SK-N-MC (cell line): ENCODE results near the gene KRT82.

ENCODE experiments used
- DNase-seq: peaks from one replicate; pipeline ENCODE4 v3.0.0-alpha.2; 2011; ENCODE audit warnings: low read depth, low spot score
- H3K27ac ChIP-seq: fragments of 200-600 bp; sonication (generic); 2 replicates; pipeline ENCODE4 v1.5.1; 2016; ENCODE audit warnings: mixed run types
- H3K36me3 ChIP-seq: fragments of 200-600 bp; sonication (generic); 2 replicates; pipeline ENCODE4 v1.6.1; 2017; ENCODE audit warnings: antibody characterized with exemption, low read length, mixed read lengths; ENCODE audit not compliant: insufficient read depth
- H3K4me3 ChIP-seq: fragments of 200-600 bp; sonication (generic); 2 replicates; pipeline ENCODE4 v1.5.1; 2016
- H3K9ac ChIP-seq: fragments of 200-600 bp; sonication (generic); 2 replicates; pipeline ENCODE4 v1.8.0; 2017; ENCODE audit warnings: mixed run types, mixed read lengths; ENCODE audit not compliant: insufficient read length
- H3K9me3 ChIP-seq: fragments of 200-600 bp; sonication (generic); 2 replicates; pipeline ENCODE4 v1.6.1; 2017; ENCODE audit warnings: low read depth, mild to moderate bottlenecking, antibody characterized with exemption, low read length, moderate library complexity, mixed read lengths
- EZH2 ChIP-seq: fragments of 200-600 bp; sonication (generic); IDR thresholded peaks from one replicate; pipeline ENCODE4 v1.6.1; 2017; ENCODE audit warnings: antibody characterized with exemption
- FOXP2 ChIP-seq: optimal IDR thresholded peaks from 2 replicates; pipeline ENCODE3; 2011; ENCODE audit warnings: mild to moderate bottlenecking, moderate library complexity; ENCODE audit not compliant: insufficient read depth; ENCODE audit errors: extremely low read length, control extremely low read depth

Gene KRT82

DNA sequence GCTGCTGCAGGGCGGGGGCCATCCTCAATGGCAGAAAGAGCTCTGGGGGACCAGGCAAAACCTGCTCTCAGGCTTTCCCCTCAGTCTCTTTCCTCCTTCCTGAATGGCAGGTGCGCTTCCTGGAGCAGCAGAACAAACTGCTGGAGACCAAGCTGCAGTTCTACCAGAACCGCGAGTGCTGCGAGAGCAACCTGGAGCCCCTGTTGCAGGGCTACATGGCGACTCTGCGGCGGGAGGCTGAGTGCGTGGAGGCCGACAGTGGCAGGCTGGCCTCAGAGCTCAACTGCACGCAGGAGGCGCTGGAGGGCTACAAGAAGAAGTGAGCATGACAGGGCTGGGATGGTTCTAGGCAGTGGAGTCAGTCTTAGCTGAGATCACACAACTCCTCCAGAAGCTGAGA lies 62.0 kb downstream of the KRT82 start:
- H3K27ac ChIP-seq = no peak overlapping the region
- TF ChIP-seq EZH2 (no peak), FOXP2 (no peak)
- no peak for DNase-seq
- H3K9ac ChIP-seq = no peak overlapping the region
- H3K36me3 ChIP-seq = no peaks in the 10 kb centered on the region
- H3K9me3 ChIP-seq = no peaks in the 10 kb centered on the region
- no peak overlapping the region for H3K4me3 ChIP-seq
